ENCODE results near the gene CMPK2.
A peak's percentile ranks its signal among the peaks of the same experiment; 100 is the strongest.

CMPK2 gene

GRCh38 chr2:6845903-6846302 lies 19.8 kb downstream of the CMPK2 start:
- H3K9me3 ChIP-seq (ENCODE audit: control insufficient read depth, insufficient read depth, low read depth, low read length): no peaks in the 10 kb centered on the region

GRCh38 chr2:6845312-6845711 lies 20.4 kb downstream of the CMPK2 start:
- Histone ChIP-seq H3K9me3 (ENCODE audit: control insufficient read depth, insufficient read depth, low read depth, low read length) (no peaks in the 10 kb centered on the region), H3K36me3 (ENCODE audit: control insufficient read depth in 2 of 2, insufficient read depth in 1 of 2, low read length in 2 of 2) (peaks cover 0 to 4% of the 10 kb centered on the region in 2 experiments; a peak in 1 of 3 replicates), H3K27ac (ENCODE audit: extremely low read depth, low read depth, low read length) (no peak overlapping the region), H3K4me3 (ENCODE audit: low read depth, low read length) (no peak overlapping the region), H3K4me1 (ENCODE audit: control insufficient read depth, insufficient read depth, low read length) (no peaks in the 10 kb centered on the region)
- ChIA-PET CTCF (interaction anchor here (0.7 to 0.9 kb wide), 3 partner anchors 71 to 1531 kb away, joined by 3 read pairs; no protein-coding TSS in a partner anchor), POLR2A (no interaction called here)
- no peak for TF ChIP-seq ZNF138 (tag by site-specific recombination; IDR thresholded peaks at IDR 0.05; ENCODE audit: borderline replicate concordance)
- TF ChIP-seq ZFP3 (tag by site-specific recombination; IDR thresholded peaks at IDR 0.05; ENCODE audit: low read depth): no peak
- no peak for TF ChIP-seq ZNF660 (tag by site-specific recombination; IDR thresholded peaks at IDR 0.05)
- peak; percentile 99 for TF ChIP-seq SETDB1 (IDR thresholded peaks at IDR 0.05; ENCODE audit: insufficient read length, low read length)
- no peak for TF ChIP-seq ZFP69B (tag by site-specific recombination; IDR thresholded peaks at IDR 0.05)
- no peak for TF ChIP-seq RBAK (tag by site-specific recombination; IDR thresholded peaks at IDR 0.05)
- no peak for TF ChIP-seq TSHZ1 (tag by site-specific recombination; IDR thresholded peaks at IDR 0.05; ENCODE audit: borderline replicate concordance)
- TF ChIP-seq ZNF341 (tag by site-specific recombination; IDR thresholded peaks at IDR 0.05; ENCODE audit: low read depth): no peak
- TF ChIP-seq KLF10 (tag by site-specific recombination; IDR thresholded peaks at IDR 0.05): no peak
- peak; percentile 64 for TF ChIP-seq ZNF518A (tag by site-specific recombination; conservative IDR thresholded peaks at IDR 0.05; ENCODE audit: low read depth)
- no peak for TF ChIP-seq ZNF514 (tag by site-specific recombination; IDR thresholded peaks at IDR 0.05)
- no peak for TF ChIP-seq ZNF488 (tag by site-specific recombination; IDR thresholded peaks at IDR 0.05)
- TF ChIP-seq ZNF837 (tag by site-specific recombination; IDR thresholded peaks at IDR 0.05): no peak
- no peak for TF ChIP-seq ZNF544 (tag by site-specific recombination; IDR thresholded peaks at IDR 0.05)
- TF ChIP-seq ZNF654 (tag by site-specific recombination; IDR thresholded peaks at IDR 0.05; ENCODE audit: low read depth): no peak
- TF ChIP-seq ZNF423 (tag by site-specific recombination; IDR thresholded peaks at IDR 0.05): no peak
- TF ChIP-seq ZBTB17 (tag by site-specific recombination; IDR thresholded peaks at IDR 0.05): no peak
- peak; percentile 92 for TF ChIP-seq ZNF549 (tag by site-specific recombination; IDR thresholded peaks at IDR 0.05)

More at GRCh38 chr2:6845903-6846302, 19.8 kb downstream of the CMPK2 start:
- no peak overlapping the region for H3K4me3 ChIP-seq (ENCODE audit: low read depth, low read length)
- peaks cover 0 to 4% of the 10 kb centered on the region in 2 experiments; a peak in 1 of 3 replicates for H3K36me3 ChIP-seq (ENCODE audit: control insufficient read depth in 2 of 2, insufficient read depth in 1 of 2, low read length in 2 of 2)
- TF ChIP-seq BCL11B (tag by site-specific recombination; IDR thresholded peaks at IDR 0.05; ENCODE audit: low read depth) (no peak), ZNF280D (tag by site-specific recombination; IDR thresholded peaks at IDR 0.05) (no peak), HOXA7 (CRISPR knock-in tag; IDR thresholded peaks at IDR 0.05; ENCODE audit: borderline replicate concordance) (no peak), ZNF146 (tag by site-specific recombination; IDR thresholded peaks at IDR 0.05) (no peak)
- H3K27ac ChIP-seq (ENCODE audit: extremely low read depth, low read depth, low read length): no peak overlapping the region
- ChIA-PET CTCF (interaction anchor here (0.5 to 2.0 kb wide), 7 partner anchors 71 to 1731 kb away, joined by 3 to 7 read pairs (median 3); no protein-coding TSS in a partner anchor), POLR2A (no interaction called here)
- H3K4me1 ChIP-seq (ENCODE audit: control insufficient read depth, insufficient read depth, low read length): no peaks in the 10 kb centered on the region

Data from HEK293 (cell line).